ENCODE results near the gene KRT34. TPM values are rescaled to one million over a fixed set of nuclear protein-coding genes. Genes with fewer than 3 reads are reported as not detected.

KRT34 gene
- total RNA-seq, 1 experiment from 2014 or later, result not detected

- no peak for DNase-seq (ENCODE audit: low spot score)
- in situ Hi-C loops (cut with HindIII; ENCODE audit: low sequenced_read_pairs), result no loop called here
Observed at GRCh38 chr17:41339571-41340172, 42.4 kb downstream of the KRT34 start.

DNA sequence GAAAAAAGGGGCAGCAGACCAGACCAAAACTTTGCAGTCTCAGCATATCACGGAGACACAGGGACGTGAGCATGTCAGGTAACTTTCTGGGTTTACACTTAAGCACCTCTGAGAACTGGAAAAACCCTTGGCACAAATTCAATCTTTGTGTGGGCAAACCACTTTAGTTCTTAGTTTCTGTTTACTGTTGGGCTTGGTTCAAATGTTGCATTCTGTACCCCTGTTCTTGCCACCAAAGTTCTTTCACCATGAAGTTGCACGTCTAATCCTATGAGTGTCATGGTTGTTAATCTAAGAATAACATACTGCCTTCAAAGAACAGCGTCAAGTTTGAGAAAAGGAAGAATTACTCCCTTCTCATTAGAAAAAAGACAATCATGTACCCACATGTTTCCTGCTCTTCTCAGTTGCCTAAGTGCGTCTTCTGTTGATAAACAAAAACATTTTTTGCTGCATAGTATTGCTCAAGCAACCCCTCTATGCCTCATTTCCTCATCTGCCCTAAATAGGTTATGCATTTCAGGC lies 43.1 kb downstream of the KRT34 start:
- DNase-seq (ENCODE audit: low spot score), result no peak
- in situ Hi-C loops (cut with HindIII; ENCODE audit: low sequenced_read_pairs), result no loop called here

DNA sequence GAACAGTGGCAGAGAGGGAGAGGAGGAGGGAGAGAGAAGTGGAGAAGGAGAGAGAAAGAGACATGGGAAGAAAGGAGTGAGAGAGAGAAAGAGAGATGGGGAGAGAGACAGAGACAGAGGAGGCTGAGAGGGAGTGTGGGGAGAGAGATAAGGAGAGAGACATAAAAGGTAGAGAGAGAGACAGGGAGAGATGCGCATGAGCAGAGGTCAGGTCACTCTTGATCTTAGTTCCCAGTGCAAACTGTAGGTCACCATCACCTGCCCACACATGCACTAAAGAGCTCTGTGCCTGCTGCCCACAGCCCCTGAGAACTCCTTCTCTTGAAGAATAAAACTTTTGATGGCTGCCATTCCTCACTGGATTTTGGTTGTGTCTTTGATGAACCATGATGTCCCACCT lies 46.4 kb downstream of the KRT34 start:
- in situ Hi-C loops (cut with HindIII; ENCODE audit: low sequenced_read_pairs), result no loop called here

DNA sequence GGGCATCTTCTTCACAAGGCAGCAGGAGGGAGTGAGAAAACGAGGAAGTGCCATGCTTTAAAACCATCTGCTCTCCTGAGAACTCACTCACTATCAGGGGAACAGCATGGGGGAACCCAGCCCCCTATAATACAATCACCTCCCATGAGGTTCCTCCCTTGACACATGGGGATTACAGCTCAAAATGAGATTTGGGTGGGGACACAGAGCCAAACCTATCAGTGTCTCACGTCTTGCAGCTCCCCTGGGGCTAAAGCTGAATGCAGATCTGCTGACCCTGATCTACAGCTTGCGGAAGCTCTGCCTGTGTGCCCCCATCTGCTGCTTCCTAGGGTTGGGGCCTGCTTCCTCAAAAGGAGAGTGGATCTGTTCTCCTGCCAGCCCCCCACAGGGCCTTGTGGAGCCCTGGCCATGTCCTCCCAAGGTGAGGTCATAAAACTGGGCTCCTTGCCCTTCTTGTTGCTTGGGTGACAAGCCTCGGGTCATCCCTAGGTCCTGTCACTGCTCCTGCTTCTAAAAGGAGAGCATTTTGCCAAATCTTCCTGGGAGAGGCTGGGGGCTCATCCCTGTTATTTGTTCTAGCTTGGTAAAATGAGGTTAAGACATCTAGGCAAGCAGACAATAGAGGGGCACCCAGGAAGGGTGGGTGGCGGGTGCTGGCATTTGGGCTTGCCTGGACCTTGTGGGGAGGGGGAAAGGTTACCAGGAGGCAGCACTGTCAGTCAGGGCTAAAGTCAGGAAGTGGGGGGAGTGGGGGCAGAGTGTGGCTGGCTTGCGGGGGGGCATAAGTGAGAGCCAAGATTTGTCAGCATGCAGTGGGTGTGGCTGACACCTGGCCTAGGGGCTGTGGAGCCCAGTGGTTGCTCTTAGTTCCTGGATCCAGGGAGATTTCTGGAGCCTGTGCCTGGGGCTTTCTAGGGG lies 47.5 kb downstream of the KRT34 start:
- peak; percentile 9 for DNase-seq (ENCODE audit: low spot score)
- in situ Hi-C loops (cut with HindIII; ENCODE audit: low sequenced_read_pairs), result no loop called here

More for the DNA sequence above, 46.4 kb downstream of the KRT34 start:
- DNase-seq (ENCODE audit: low spot score), result no peak

DNA sequence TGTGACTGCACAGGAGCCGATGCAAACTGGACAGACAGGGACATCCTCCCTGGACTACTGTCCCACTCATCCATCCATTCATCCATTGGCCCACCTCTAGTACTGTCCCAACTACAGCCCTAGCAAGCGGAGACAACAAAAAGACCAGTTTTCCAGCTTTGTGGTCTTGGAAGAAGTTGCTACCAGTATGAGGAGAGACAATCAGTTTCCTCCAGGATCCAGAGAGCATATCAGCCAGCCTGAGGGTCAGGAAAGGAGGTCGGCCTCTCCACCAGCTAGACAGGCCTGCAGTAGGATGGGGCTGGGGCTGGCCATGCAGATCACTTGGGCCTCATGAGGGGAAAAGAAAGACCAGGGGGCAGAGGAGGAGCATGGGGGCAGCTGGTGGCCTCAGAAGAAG lies 48.3 kb downstream of the KRT34 start:
- in situ Hi-C loops (cut with HindIII; ENCODE audit: low sequenced_read_pairs), result no loop called here
- DNase-seq (ENCODE audit: low spot score), result no peak

GRCh38 chr17:41333098-41333497 lies 49.0 kb downstream of the KRT34 start:
- in situ Hi-C loops (cut with HindIII; ENCODE audit: low sequenced_read_pairs), result no loop called here
- no peak for DNase-seq (ENCODE audit: low spot score)

- DNase-seq (ENCODE audit: low spot score), result no peak
- in situ Hi-C loops (cut with HindIII; ENCODE audit: low sequenced_read_pairs), result no loop called here
Observed at GRCh38 chr17:41332239-41332638, 49.9 kb downstream of the KRT34 start.

GRCh38 chr17:41331606-41332005 lies 50.5 kb downstream of the KRT34 start:
- in situ Hi-C loops (cut with HindIII; ENCODE audit: low sequenced_read_pairs), result no loop called here
- no peak for DNase-seq (ENCODE audit: low spot score)

GRCh38 chr17:41329279-41329948 lies 52.7 kb downstream of the KRT34 start:
- peak; percentile 22 for DNase-seq (ENCODE audit: low spot score)
- in situ Hi-C loops (cut with HindIII; ENCODE audit: low sequenced_read_pairs), result no loop called here

GRCh38 chr17:41328207-41328606 lies 53.9 kb downstream of the KRT34 start:
- in situ Hi-C loops (cut with HindIII; ENCODE audit: low sequenced_read_pairs), result no loop called here
- DNase-seq (ENCODE audit: low spot score), result no peak

Other genes starting within 250 kb of the KRT34 start
- not detected in 2 replicates for gene KRTAP4-6, start 241.8 kb downstream of the KRT34 start, total RNA-seq (2014; rRNA removed; shearing (Covaris generic))
- not detected in 2 replicates for gene KRTAP4-5, start 232.5 kb downstream of the KRT34 start, total RNA-seq (2014; rRNA removed; shearing (Covaris generic))
- gene KRTAP4-4, start 221.6 kb downstream of the KRT34 start, total RNA-seq (2014; rRNA removed; shearing (Covaris generic)), result not detected in 2 replicates
- gene KRTAP4-3, start 214.1 kb downstream of the KRT34 start, total RNA-seq (2014; rRNA removed; shearing (Covaris generic)), result not detected in 2 replicates
- gene KRTAP4-2, start 204.1 kb downstream of the KRT34 start, total RNA-seq (2014; rRNA removed; shearing (Covaris generic)), result not detected in 2 replicates
- gene KRTAP4-1, start 197.4 kb downstream of the KRT34 start, total RNA-seq (2014; rRNA removed; shearing (Covaris generic)), result not detected in 2 replicates
- gene KRTAP9-1, start 192.4 kb downstream of the KRT34 start, total RNA-seq (2014; rRNA removed; shearing (Covaris generic)), result not detected in 2 replicates
- gene KRTAP9-2, start 155.7 kb downstream of the KRT34 start, total RNA-seq (2014; rRNA removed; shearing (Covaris generic)), result not detected in 2 replicates
- gene KRTAP9-3, start 149.9 kb downstream of the KRT34 start, total RNA-seq (2014; rRNA removed; shearing (Covaris generic)), result not detected in 2 replicates
- gene KRTAP9-8, start 144.3 kb downstream of the KRT34 start, total RNA-seq (2014; rRNA removed; shearing (Covaris generic)), result not detected in 2 replicates
- not detected in 2 replicates for gene KRTAP9-4, start 132.6 kb downstream of the KRT34 start, total RNA-seq (2014; rRNA removed; shearing (Covaris generic))
- not detected in 2 replicates for gene KRTAP9-9, start 126.9 kb downstream of the KRT34 start, total RNA-seq (2014; rRNA removed; shearing (Covaris generic))
- gene KRTAP9-6, start 116.9 kb downstream of the KRT34 start, total RNA-seq (2014; rRNA removed; shearing (Covaris generic)), result not detected in 2 replicates
- gene KRTAP9-7, start 106.6 kb downstream of the KRT34 start, total RNA-seq (2014; rRNA removed; shearing (Covaris generic)), result not detected in 2 replicates
- gene KRTAP29-1, start 79.5 kb downstream of the KRT34 start, total RNA-seq (2014; rRNA removed; shearing (Covaris generic)), result not detected in 2 replicates
- gene KRTAP16-1, start 73.0 kb downstream of the KRT34 start, total RNA-seq (2014; rRNA removed; shearing (Covaris generic)), result not detected in 2 replicates
- gene KRTAP17-1, start 66.6 kb downstream of the KRT34 start, total RNA-seq (2014; rRNA removed; shearing (Covaris generic)), result not detected in 2 replicates
- gene KRT33A, start 31.5 kb downstream of the KRT34 start, total RNA-seq (2014; rRNA removed; shearing (Covaris generic)), result not detected in 2 replicates
- not detected in 2 replicates for gene KRT33B, start 12.5 kb downstream of the KRT34 start, total RNA-seq (2014; rRNA removed; shearing (Covaris generic))
- not detected in 2 replicates for gene KRT31, start 15.3 kb upstream of the KRT34 start, total RNA-seq (2014; rRNA removed; shearing (Covaris generic))
- not detected in 2 replicates for gene KRT37, start 42.3 kb upstream of the KRT34 start, total RNA-seq (2014; rRNA removed; shearing (Covaris generic))
- gene KRT38, start 58.7 kb upstream of the KRT34 start, total RNA-seq (2014; rRNA removed; shearing (Covaris generic)), result not detected in 2 replicates
- not detected in 2 replicates for gene KRT32, start 85.1 kb upstream of the KRT34 start, total RNA-seq (2014; rRNA removed; shearing (Covaris generic))
- not detected in 2 replicates for gene KRT35, start 98.8 kb upstream of the KRT34 start, total RNA-seq (2014; rRNA removed; shearing (Covaris generic))
- gene KRT36, start 107.6 kb upstream of the KRT34 start, total RNA-seq (2014; rRNA removed; shearing (Covaris generic)), result not detected in 2 replicates
- gene KRT13, start 123.3 kb upstream of the KRT34 start, total RNA-seq (2014; rRNA removed; shearing (Covaris generic)), result not detected in 2 replicates
- not detected in 2 replicates for gene KRT15, start 136.6 kb upstream of the KRT34 start, total RNA-seq (2014; rRNA removed; shearing (Covaris generic))
- gene KRT19, start 146.0 kb upstream of the KRT34 start, total RNA-seq (2014; rRNA removed; shearing (Covaris generic)), result 7.8 TPM in 1 of 2 replicates, not detected in the other
- gene KRT9, start 189.8 kb upstream of the KRT34 start, total RNA-seq (2014; rRNA removed; shearing (Covaris generic)), result not detected in 2 replicates
- not detected in 2 replicates for gene KRT14, start 204.6 kb upstream of the KRT34 start, total RNA-seq (2014; rRNA removed; shearing (Covaris generic))
- not detected in 2 replicates for gene KRT16, start 230.5 kb upstream of the KRT34 start, total RNA-seq (2014; rRNA removed; shearing (Covaris generic))
- gene KRT17, start 242.3 kb upstream of the KRT34 start, total RNA-seq (2014; rRNA removed; shearing (Covaris generic)), result not detected in 2 replicates